GM19452 (cell line): Measurements from ENCODE around the gene GLCE.
"Not testable (repeated sequence)": the region's sequence is repeated elsewhere in the genome, so short reads cannot be mapped to it uniquely, and the experiment has no call there.

Experiments used
- ATAC-seq: cut with Tn5 transposase; IDR thresholded peaks from one replicate; pipeline ENCODE4 v1.9.1; 2021; ENCODE audit not compliant: unreplicated experiment

GLCE gene

GRCh38 chr15:69297642-69298353 lies 137.4 kb downstream of the GLCE start:
- no peak for ATAC-seq

- ATAC-seq, result no peak
These were observed 137.9 kb downstream of the GLCE start for GRCh38 chr15:69298354-69298696.

- ATAC-seq, result no peak
These were observed 138.4 kb downstream of the GLCE start, which contains the start of gene PAQR5 for GRCh38 chr15:69298697-69299441. Gene PAQR5 (plus strand): TSS chr15:69298912. CDS start chr15:69360081, 61,169 bp downstream.

- ATAC-seq, result no peak
These were observed 139.0 kb downstream of the GLCE start for GRCh38 chr15:69299451-69299886.

- no peak for ATAC-seq
These were observed 139.6 kb downstream of the GLCE start for GRCh38 chr15:69299943-69300588.

- not testable (repeated sequence) for ATAC-seq
These were observed 140.7 kb downstream of the GLCE start for GRCh38 chr15:69301101-69301500.

- not testable (repeated sequence) for ATAC-seq
These were observed 141.7 kb downstream of the GLCE start for GRCh38 chr15:69302087-69302486.

GRCh38 chr15:69302929-69303328 lies 142.5 kb downstream of the GLCE start:
- no peak for ATAC-seq

GRCh38 chr15:69303337-69304181 lies 143.1 kb downstream of the GLCE start:
- no peak for ATAC-seq

GRCh38 chr15:69304182-69304545 lies 143.7 kb downstream of the GLCE start:
- no peak for ATAC-seq

GRCh38 chr15:69305204-69305931 lies 144.9 kb downstream of the GLCE start:
- no peak for ATAC-seq

GRCh38 chr15:69305933-69306568 lies 145.6 kb downstream of the GLCE start:
- ATAC-seq, result no peak

- no peak for ATAC-seq
These were observed 147.5 kb downstream of the GLCE start for GRCh38 chr15:69307939-69308338.

GRCh38 chr15:69308949-69309348 lies 148.5 kb downstream of the GLCE start:
- ATAC-seq, result no peak

- ATAC-seq, result no peak
These were observed 150.9 kb downstream of the GLCE start for GRCh38 chr15:69311319-69311721.

GRCh38 chr15:69313432-69314000 lies 153.1 kb downstream of the GLCE start:
- no peak for ATAC-seq

GRCh38 chr15:69314131-69314530 lies 153.7 kb downstream of the GLCE start:
- ATAC-seq, result no peak

- ATAC-seq, result no peak
These were observed 154.3 kb downstream of the GLCE start for GRCh38 chr15:69314736-69315135.

- ATAC-seq, result no peak
These were observed 155.1 kb downstream of the GLCE start for GRCh38 chr15:69315402-69316110.
